ENCODE data around the gene MMP11.

The MMP11 gene

GRCh38 chr22:23781511-23782183 lies 9.0 kb downstream of the MMP11 start:
- TF ChIP-seq, protein P1, sequence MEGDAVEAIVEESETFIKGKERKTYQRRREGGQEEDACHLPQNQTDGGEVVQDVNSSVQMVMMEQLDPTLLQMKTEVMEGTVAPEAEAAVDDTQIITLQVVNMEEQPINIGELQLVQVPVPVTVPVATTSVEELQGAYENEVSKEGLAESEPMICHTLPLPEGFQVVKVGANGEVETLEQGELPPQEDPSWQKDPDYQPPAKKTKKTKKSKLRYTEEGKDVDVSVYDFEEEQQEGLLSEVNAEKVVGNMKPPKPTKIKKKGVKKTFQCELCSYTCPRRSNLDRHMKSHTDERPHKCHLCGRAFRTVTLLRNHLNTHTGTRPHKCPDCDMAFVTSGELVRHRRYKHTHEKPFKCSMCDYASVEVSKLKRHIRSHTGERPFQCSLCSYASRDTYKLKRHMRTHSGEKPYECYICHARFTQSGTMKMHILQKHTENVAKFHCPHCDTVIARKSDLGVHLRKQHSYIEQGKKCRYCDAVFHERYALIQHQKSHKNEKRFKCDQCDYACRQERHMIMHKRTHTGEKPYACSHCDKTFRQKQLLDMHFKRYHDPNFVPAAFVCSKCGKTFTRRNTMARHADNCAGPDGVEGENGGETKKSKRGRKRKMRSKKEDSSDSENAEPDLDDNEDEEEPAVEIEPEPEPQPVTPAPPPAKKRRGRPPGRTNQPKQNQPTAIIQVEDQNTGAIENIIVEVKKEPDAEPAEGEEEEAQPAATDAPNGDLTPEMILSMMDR (IDR thresholded peaks at IDR 0.05; ENCODE audit: low read depth, low read length), result no peak
- TF ChIP-seq EZH2phosphoT487 (IDR thresholded peaks at IDR 0.05; ENCODE audit: low read depth), result no peak
- Histone ChIP-seq H3K9ac (ENCODE audit: low read length) (no peak overlapping the region), H4K20me1 (ENCODE audit: insufficient read depth, low read length) (no peaks in the 10 kb centered on the region), H3K4me3 (ENCODE audit: low read length) (no peak overlapping the region), H3K4me1 (ENCODE audit: low read length) (peaks cover 6% of the 10 kb centered on the region), H3K36me3 (replicated peaks; ENCODE audit: low read depth, low read length) (no peaks in the 10 kb centered on the region), H3K27ac (ENCODE audit: low read length) (no peak overlapping the region), H3K79me2 (ENCODE audit: low read length) (no peaks in the 10 kb centered on the region), H3K9me3 (ENCODE audit: insufficient read depth, low read length) (no peaks in the 10 kb centered on the region), H3K27me3 (ENCODE audit: low read depth, low read length) (no peaks in the 10 kb centered on the region), H3K4me2 (ENCODE audit: low read length) (no peak overlapping the region), H2AFZ (ENCODE audit: low read depth, low read length) (no peak overlapping the region)

DNA sequence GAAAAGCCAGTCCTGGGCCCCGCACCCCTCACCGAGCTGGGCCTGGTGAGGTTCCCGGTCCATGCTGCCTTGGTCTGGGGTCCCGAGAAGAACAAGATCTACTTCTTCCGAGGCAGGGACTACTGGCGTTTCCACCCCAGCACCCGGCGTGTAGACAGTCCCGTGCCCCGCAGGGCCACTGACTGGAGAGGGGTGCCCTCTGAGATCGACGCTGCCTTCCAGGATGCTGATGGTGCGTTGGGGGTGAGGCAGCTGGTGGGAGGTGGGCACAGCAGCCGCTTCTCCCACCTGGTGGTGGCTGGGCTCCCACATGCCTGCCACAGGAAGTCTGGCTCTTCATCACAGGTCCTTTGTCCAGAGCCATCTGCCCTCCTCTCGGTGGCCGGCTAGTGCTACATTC lies 9.6 kb downstream of the MMP11 start:
- TF ChIP-seq, protein P1 (IDR thresholded peaks at IDR 0.05; ENCODE audit: low read depth, low read length), result no peak
- TF ChIP-seq EZH2phosphoT487 (IDR thresholded peaks at IDR 0.05; ENCODE audit: low read depth), result no peak
- H3K9ac ChIP-seq (ENCODE audit: low read length), result no peak overlapping the region
- no peak overlapping the region for H3K4me3 ChIP-seq (ENCODE audit: low read length)
- peaks cover 6% of the 10 kb centered on the region for H3K4me1 ChIP-seq (ENCODE audit: low read length)
- H3K27me3 ChIP-seq (ENCODE audit: low read depth, low read length), result no peaks in the 10 kb centered on the region
- no peaks in the 10 kb centered on the region for H4K20me1 ChIP-seq (ENCODE audit: insufficient read depth, low read length)
- no peak overlapping the region for H3K27ac ChIP-seq (ENCODE audit: low read length)
- H3K36me3 ChIP-seq (replicated peaks; ENCODE audit: low read depth, low read length), result no peaks in the 10 kb centered on the region
- no peak overlapping the region for H2AFZ ChIP-seq (ENCODE audit: low read depth, low read length)
- H3K9me3 ChIP-seq (ENCODE audit: insufficient read depth, low read length), result no peaks in the 10 kb centered on the region
- peaks cover under 1% of the 10 kb centered on the region; the same call in 1 of the 2 replicates for H3K79me2 ChIP-seq (ENCODE audit: low read length)
- no peak overlapping the region for H3K4me2 ChIP-seq (ENCODE audit: low read length)

DNA sequence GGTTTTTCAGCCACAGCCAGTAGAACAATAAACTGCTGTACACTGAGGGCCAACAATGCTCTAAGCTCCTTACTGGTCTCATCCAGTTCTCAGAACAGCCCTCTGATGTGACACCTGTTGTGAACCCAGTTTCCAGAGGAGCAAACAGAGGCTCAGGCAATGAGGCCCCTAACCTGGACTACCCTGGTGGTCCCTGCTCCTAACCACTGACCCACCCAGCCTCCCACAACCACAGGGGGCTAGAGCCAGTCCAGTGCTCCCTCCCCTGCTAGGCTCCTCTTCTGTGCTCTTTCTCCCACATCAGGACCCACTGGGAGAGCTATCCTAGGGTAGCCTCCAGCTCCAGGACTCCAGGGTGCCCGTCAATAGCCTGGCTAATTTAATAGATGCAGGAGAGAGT lies 10.1 kb downstream of the MMP11 start:
- TF ChIP-seq EZH2phosphoT487 (IDR thresholded peaks at IDR 0.05; ENCODE audit: low read depth), result no peak
- TF ChIP-seq, protein P1 (IDR thresholded peaks at IDR 0.05; ENCODE audit: low read depth, low read length), result no peak
- peaks cover 6% of the 10 kb centered on the region for H3K4me1 ChIP-seq (ENCODE audit: low read length)

DNA sequence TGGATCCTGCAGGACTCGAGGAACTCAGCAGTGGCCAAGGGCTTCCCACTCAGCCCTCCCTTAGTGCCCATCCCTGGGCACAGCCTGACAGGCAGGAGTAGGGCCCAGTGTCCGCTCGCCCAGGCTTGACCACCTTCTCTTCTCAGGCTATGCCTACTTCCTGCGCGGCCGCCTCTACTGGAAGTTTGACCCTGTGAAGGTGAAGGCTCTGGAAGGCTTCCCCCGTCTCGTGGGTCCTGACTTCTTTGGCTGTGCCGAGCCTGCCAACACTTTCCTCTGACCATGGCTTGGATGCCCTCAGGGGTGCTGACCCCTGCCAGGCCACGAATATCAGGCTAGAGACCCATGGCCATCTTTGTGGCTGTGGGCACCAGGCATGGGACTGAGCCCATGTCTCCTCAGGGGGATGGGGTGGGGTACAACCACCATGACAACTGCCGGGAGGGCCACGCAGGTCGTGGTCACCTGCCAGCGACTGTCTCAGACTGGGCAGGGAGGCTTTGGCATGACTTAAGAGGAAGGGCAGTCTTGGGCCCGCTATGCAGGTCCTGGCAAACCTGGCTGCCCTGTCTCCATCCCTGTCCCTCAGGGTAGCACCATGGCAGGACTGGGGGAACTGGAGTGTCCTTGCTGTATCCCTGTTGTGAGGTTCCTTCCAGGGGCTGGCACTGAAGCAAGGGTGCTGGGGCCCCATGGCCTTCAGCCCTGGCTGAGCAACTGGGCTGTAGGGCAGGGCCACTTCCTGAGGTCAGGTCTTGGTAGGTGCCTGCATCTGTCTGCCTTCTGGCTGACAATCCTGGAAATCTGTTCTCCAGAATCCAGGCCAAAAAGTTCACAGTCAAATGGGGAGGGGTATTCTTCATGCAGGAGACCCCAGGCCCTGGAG lies 10.9 kb downstream of the MMP11 start:
- H3K79me2 ChIP-seq (ENCODE audit: low read length), result peaks cover 13% of the 10 kb centered on the region
- H3K4me3 ChIP-seq (ENCODE audit: low read length), result no peak overlapping the region
- H3K27ac ChIP-seq (ENCODE audit: low read length), result no peak overlapping the region
- H3K4me2 ChIP-seq (ENCODE audit: low read length), result no peak overlapping the region
- no peak overlapping the region for H3K9ac ChIP-seq (ENCODE audit: low read length)
- no peaks in the 10 kb centered on the region for H3K9me3 ChIP-seq (ENCODE audit: insufficient read depth, low read length)
- no peaks in the 10 kb centered on the region for H3K27me3 ChIP-seq (ENCODE audit: low read depth, low read length)
- peaks cover 12% of the 10 kb centered on the region for H4K20me1 ChIP-seq (ENCODE audit: insufficient read depth, low read length)
- H3K4me1 ChIP-seq (ENCODE audit: low read length), result peaks cover 14% of the 10 kb centered on the region
- peaks cover 2% of the 10 kb centered on the region for H3K36me3 ChIP-seq (replicated peaks; ENCODE audit: low read depth, low read length)
- H2AFZ ChIP-seq (ENCODE audit: low read depth, low read length), result no peak overlapping the region
- no peak for TF ChIP-seq EZH2phosphoT487 (IDR thresholded peaks at IDR 0.05; ENCODE audit: low read depth)
- TF ChIP-seq, protein P1 (IDR thresholded peaks at IDR 0.05; ENCODE audit: low read depth, low read length), result no peak

More for the DNA sequence above, 10.1 kb downstream of the MMP11 start:
- H3K9me3 ChIP-seq (ENCODE audit: insufficient read depth, low read length), result no peaks in the 10 kb centered on the region
- H3K27ac ChIP-seq (ENCODE audit: low read length), result no peak overlapping the region
- no peak overlapping the region for H3K4me3 ChIP-seq (ENCODE audit: low read length)
- H3K27me3 ChIP-seq (ENCODE audit: low read depth, low read length), result no peaks in the 10 kb centered on the region
- H3K9ac ChIP-seq (ENCODE audit: low read length), result no peak overlapping the region
- peaks cover 5% of the 10 kb centered on the region for H3K79me2 ChIP-seq (ENCODE audit: low read length)
- H3K36me3 ChIP-seq (replicated peaks; ENCODE audit: low read depth, low read length), result no peaks in the 10 kb centered on the region
- H2AFZ ChIP-seq (ENCODE audit: low read depth, low read length), result no peak overlapping the region
- H3K4me2 ChIP-seq (ENCODE audit: low read length), result no peak overlapping the region
- peaks cover 4% of the 10 kb centered on the region for H4K20me1 ChIP-seq (ENCODE audit: insufficient read depth, low read length)
